Smooth muscle cell (in vitro differentiated cells): Measurements from ENCODE around the gene DRD1. TPM values are rescaled to one million over a fixed set of nuclear protein-coding genes. Genes with fewer than 3 reads are reported as not detected.

Experiments
- DNase-seq: peaks from one replicate; lab custom pipeline; 2025; ENCODE audit not compliant: unreplicated experiment; lab: John Stamatoyannopoulos, UW
- H2AFZ ChIP-seq: fragments of 200-600 bp; sonication (generic); 2 replicates; pipeline ENCODE4 v1.6.0; 2016; ENCODE audit warnings: antibody characterized with exemption, low read depth, mild to moderate bottlenecking
- H3F3A ChIP-seq: fragments of 200-600 bp; sonication (generic); 2 replicates; pipeline ENCODE4 v1.6.0; 2017; ENCODE audit warnings: antibody characterized with exemption, low read depth
- H3K27ac ChIP-seq: fragments of 200-600 bp; sonication (generic); 2 replicates; pipeline ENCODE4 v1.5.1; 2016; ENCODE audit warnings: low read depth, mild to moderate bottlenecking
- H3K27me3 ChIP-seq: fragments of 200-600 bp; sonication (generic); 2 replicates; pipeline ENCODE4 v1.6.1; 2016; ENCODE audit warnings: low read depth, mild to moderate bottlenecking
- H3K36me3 ChIP-seq: fragments of 200-600 bp; sonication (generic); 2 replicates; pipeline ENCODE4 v1.5.1; 2016; ENCODE audit warnings: low read depth
- H3K4me1 ChIP-seq: fragments of 200-600 bp; sonication (generic); 2 replicates; pipeline ENCODE4 v1.5.1; 2016; ENCODE audit warnings: low read depth
- H3K4me2 ChIP-seq: fragments of 200-600 bp; sonication (generic); 2 replicates; pipeline ENCODE4 v1.6.0; 2016; ENCODE audit warnings: mild to moderate bottlenecking
- H3K4me3 ChIP-seq: fragments of 200-600 bp; sonication (generic); 2 replicates; pipeline ENCODE4 v1.5.1; 2016; ENCODE audit warnings: mild to moderate bottlenecking
- H3K79me2 ChIP-seq: fragments of 200-600 bp; sonication (generic); 2 replicates; pipeline ENCODE4 v1.6.0; 2016; ENCODE audit warnings: low read depth, mild to moderate bottlenecking
- H3K9ac ChIP-seq: fragments of 200-600 bp; sonication (generic); 2 replicates; pipeline ENCODE4 v1.6.0; 2016; ENCODE audit warnings: low read depth
- H3K9me3 ChIP-seq: fragments of 200-600 bp; sonication (generic); replicated peaks from 2 replicates; pipeline ENCODE4 v1.5.1; 2016; ENCODE audit warnings: low read depth
- H4K20me1 ChIP-seq: fragments of 200-600 bp; sonication (generic); 2 replicates; pipeline ENCODE4 v1.6.0; 2016; ENCODE audit warnings: low read depth
- CTCF ChIP-seq: fragments of 200-600 bp; sonication (generic); IDR thresholded peaks from 2 replicates; pipeline ENCODE4 v1.5.1; 2017; ENCODE audit warnings: borderline replicate concordance, mild to moderate bottlenecking, antibody characterized with exemption; ENCODE audit not compliant: insufficient read depth, poor library complexity, severe bottlenecking
- WGBS: methylation state at CpG from one replicate; pipeline ENCODE4 v1.1.7; 2016; ENCODE audit warnings: low lambda C conversion rate; 5-methylcytosine and 5-hydroxymethylcytosine counted together
- polyA plus RNA-seq: library from polyadenylated mRNA; unstranded; fragments of >200 nt; fragmentation: Nextera tagmentation; extraction: Ambion mirVana; gene quantifications from 2 replicates; pipeline ENCODE4 v1.2.1, GENCODE V29; 2016
- total RNA-seq: library from RNA; depleted of rRNA; stranded (reverse); fragments of >200 nt; gene quantifications from 2 replicates; pipeline ENCODE4 v1.2.3, GENCODE V29; 2014

Gene DRD1
- total and polyA plus RNA-seq, 2 experiments from 2014 or later: 0.32 to 1.3 TPM

- WGBS: 85% methylated on average over 2 of the region's 2 CpGs
- H3K9me3 ChIP-seq: no peaks in the 10 kb centered on the region
- H3K36me3 ChIP-seq: no peaks in the 10 kb centered on the region
- no peak overlapping the region for H3K27ac ChIP-seq
- no peak overlapping the region for H3K9ac ChIP-seq
- no peak for DNase-seq
- no peaks in the 10 kb centered on the region for H3K4me1 ChIP-seq
- no peak for TF ChIP-seq CTCF
- H3K4me2 ChIP-seq: no peak overlapping the region
- no peaks in the 10 kb centered on the region for H4K20me1 ChIP-seq
- H3K27me3 ChIP-seq: no peaks in the 10 kb centered on the region
- H3F3A ChIP-seq: no peaks in the 10 kb centered on the region
- no peak overlapping the region for H3K4me3 ChIP-seq
- H2AFZ ChIP-seq: no peak overlapping the region
- no peaks in the 10 kb centered on the region for H3K79me2 ChIP-seq
Observed at GRCh38 chr5:175422058-175422457, 21.9 kb downstream of the DRD1 start.

GRCh38 chr5:175420383-175420782 is 23.6 kb downstream of the DRD1 start:
- no peak overlapping the region for H3K4me2 ChIP-seq
- no peak overlapping the region for H2AFZ ChIP-seq
- H3K9me3 ChIP-seq: no peaks in the 10 kb centered on the region
- no peak overlapping the region for H3K9ac ChIP-seq
- no peaks in the 10 kb centered on the region for H3K36me3 ChIP-seq
- no peak overlapping the region for H3K27ac ChIP-seq
- no peaks in the 10 kb centered on the region for H3K27me3 ChIP-seq
- H3K79me2 ChIP-seq: no peaks in the 10 kb centered on the region
- H4K20me1 ChIP-seq: no peaks in the 10 kb centered on the region
- no peaks in the 10 kb centered on the region for H3F3A ChIP-seq
- TF ChIP-seq CTCF: no peak
- no peak overlapping the region for H3K4me3 ChIP-seq
- DNase-seq: no peak
- no peaks in the 10 kb centered on the region for H3K4me1 ChIP-seq

GRCh38 chr5:175418251-175418650 is 25.7 kb downstream of the DRD1 start:
- no peaks in the 10 kb centered on the region for H3K4me1 ChIP-seq
- 94% methylated on average over 1 of the region's 1 CpG for WGBS
- no peak for DNase-seq

More at GRCh38 chr5:175418251-175418650, 25.7 kb downstream of the DRD1 start:
- Histone ChIP-seq H4K20me1 (no peaks in the 10 kb centered on the region), H3K27me3 (no peaks in the 10 kb centered on the region), H3K4me2 (no peak overlapping the region), H3K9ac (no peak overlapping the region), H3K36me3 (no peaks in the 10 kb centered on the region), H3K27ac (no peak overlapping the region), H3F3A (no peaks in the 10 kb centered on the region), H3K79me2 (no peaks in the 10 kb centered on the region), H3K4me3 (no peak overlapping the region), H2AFZ (no peak overlapping the region), H3K9me3 (no peaks in the 10 kb centered on the region)
- TF ChIP-seq CTCF: no peak
